ENCODE measurements around the gene CAND2.

DNA sequence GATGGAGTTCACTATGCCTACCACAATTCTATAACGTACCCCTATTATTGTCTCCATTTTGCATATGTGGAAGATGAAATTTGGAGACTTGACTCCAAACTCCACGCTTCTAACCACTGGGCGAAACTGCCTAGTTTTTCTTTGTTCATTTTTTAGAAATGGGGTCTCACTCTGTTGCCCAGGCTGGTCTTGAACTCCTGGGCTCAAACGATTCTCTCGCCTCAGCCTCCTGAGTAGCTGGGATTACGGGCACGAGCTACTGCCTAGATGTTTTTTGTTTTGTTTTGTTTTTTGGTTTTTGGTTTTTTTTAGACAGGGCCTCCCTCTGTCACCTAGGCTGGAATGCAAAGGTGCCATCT lies 45.5 kb downstream of the CAND2 start:
- TF ChIP-seq, protein P1, sequence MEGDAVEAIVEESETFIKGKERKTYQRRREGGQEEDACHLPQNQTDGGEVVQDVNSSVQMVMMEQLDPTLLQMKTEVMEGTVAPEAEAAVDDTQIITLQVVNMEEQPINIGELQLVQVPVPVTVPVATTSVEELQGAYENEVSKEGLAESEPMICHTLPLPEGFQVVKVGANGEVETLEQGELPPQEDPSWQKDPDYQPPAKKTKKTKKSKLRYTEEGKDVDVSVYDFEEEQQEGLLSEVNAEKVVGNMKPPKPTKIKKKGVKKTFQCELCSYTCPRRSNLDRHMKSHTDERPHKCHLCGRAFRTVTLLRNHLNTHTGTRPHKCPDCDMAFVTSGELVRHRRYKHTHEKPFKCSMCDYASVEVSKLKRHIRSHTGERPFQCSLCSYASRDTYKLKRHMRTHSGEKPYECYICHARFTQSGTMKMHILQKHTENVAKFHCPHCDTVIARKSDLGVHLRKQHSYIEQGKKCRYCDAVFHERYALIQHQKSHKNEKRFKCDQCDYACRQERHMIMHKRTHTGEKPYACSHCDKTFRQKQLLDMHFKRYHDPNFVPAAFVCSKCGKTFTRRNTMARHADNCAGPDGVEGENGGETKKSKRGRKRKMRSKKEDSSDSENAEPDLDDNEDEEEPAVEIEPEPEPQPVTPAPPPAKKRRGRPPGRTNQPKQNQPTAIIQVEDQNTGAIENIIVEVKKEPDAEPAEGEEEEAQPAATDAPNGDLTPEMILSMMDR (conservative IDR thresholded peaks at IDR 0.05) = peak; percentile 45; the same call in 1 of the 2 replicates
- no peak for TF ChIP-seq EZH2 (IDR thresholded peaks at IDR 0.05; ENCODE audit: low read depth)

Data from PC-9 (cell line).